ENCODE measurements around the gene GTPBP2.

GTPBP2 gene

DNA sequence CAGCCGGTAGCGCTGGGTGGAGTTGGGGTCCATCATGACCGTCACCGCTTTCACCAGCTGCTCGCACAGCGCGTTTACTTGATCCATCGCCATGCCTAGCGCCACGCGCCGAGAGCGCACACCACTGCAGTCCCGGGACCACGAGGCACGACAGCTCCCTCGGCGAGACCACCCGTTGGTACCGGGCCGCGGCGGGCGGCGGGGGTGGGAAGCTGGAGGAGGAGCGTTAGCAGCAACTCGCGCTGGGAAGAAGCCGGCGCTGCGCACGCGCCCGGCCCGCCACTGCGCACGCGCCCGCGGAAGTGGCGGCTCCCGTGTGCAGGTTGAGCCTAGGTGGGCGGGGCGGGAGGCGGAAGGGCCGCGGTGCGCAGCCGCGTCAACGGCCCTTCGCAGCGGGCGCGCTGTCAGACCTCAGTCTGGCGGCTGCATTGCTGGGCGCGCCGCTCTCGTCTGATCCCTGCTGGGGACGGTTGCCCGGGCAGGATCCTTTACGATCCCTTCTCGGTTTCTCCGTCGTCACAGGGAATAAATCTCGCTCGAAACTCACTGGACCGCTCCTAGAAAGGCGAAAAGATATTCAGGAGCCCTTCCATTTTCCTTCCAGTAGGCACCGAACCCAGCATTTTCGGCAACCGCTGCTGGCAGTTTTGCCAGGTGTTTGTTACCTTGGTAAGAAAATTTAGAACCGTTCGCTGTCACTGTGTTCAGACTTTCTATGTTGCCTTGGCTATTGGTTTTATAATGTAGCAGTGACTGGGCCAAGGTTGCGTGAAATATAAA, 53.1 kb downstream of the GTPBP2 start, which contains the start of the genes POLH and XPO5:
POLH (plus strand) TSS at position 414 of the 780 bp plus-strand sequence. CDS start 6,135 bp downstream, outside the sequence.
XPO5 (minus strand) TSS at position 267 of the 780 bp plus-strand sequence; CDS start at position 93, 174 bp downstream.
- DNase-seq: peak; percentile 89 to 91

DNA sequence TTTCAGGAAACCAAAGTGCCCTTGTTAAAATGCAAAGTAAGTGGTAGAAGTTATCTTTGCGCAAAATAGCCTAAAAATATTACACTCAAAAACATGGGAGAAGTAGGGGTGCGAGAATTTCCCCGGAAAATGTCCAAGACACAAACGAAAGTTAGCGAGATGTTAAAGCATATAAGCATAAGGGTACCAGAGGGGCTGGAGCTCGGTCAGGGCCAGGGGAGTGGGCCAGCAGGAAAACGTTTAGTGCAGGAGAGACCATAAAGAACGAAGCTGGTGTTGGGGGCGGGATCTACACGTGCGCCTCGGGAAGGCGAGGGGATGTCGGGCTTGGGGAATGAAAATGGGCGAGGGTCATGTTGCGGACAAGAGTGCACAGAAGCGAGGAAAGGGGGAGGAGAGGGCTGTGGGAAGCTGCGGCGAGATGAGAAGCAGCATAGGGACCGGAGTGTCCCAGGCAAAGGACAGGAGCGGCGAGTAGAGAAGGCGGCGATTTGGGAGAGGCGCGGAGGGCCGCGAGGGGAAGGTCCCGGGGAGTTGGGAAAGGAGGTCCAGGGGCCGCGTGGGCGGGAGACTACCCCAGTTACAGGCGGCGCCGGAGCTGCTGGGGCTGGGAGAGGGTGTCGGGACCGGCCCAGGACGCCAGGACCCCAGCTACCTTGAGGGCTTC, 53.8 kb downstream of the GTPBP2 start:
- DNase-seq: peak in 1 of 2 experiments; percentile 45

DNA sequence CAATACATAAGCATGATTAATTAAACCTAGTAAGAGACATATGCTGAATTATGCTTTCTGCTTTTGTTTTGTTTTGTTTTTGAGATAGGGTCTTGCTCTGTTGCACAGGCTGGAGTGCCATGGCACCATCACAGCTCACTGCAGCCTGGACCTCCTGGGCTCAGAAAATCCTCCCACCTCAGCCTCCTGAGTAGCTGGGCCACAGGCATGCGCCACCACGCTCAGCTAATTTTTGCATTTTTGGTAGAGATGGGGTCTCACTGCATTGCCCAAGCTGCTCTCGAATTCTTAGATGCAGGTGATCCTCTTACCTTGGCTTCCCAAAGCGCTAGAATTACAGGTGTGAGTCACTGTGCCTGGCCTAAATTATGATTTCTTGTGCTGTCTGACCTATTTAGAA, 57.0 kb downstream of the GTPBP2 start:
- DNase-seq: no peak

DNA sequence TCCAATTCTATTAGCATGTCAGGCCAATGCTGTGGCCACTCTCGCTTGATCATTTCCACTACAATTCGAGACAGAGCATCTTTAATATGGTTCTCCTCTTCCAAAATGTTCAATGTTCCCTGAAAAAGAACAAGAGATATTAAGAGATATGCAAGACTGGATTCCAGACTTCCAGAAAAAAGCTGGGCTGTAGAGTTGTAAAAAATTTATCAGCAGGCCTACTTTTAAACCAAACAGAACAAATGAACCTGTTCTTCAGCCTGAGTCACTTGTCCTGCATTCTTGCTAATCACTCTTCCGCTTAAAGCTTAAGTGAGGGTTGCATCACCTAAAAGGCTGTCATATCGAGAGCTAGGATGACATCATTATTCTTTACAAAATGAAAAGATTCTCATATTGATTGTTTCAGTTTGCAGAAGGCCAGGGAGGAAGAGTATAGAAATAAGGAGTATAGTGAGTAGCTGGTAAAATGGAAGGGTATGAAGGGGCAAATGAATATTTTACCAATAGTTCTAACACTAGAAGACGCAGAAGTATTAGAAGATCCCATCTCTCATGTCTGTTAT, 58.1 kb downstream of the GTPBP2 start:
- no peak for DNase-seq
